NCI-H1436 (cell line): Measurements from ENCODE around the gene PROB1.
"Not testable (repeated sequence)": the region's sequence is repeated elsewhere in the genome, so short reads cannot be mapped to it uniquely, and the experiment has no call there.

ENCODE experiments used
- DNase-seq: peaks from one replicate; lab custom pipeline; 2025; lab: John Stamatoyannopoulos, UW

The PROB1 gene

DNA sequence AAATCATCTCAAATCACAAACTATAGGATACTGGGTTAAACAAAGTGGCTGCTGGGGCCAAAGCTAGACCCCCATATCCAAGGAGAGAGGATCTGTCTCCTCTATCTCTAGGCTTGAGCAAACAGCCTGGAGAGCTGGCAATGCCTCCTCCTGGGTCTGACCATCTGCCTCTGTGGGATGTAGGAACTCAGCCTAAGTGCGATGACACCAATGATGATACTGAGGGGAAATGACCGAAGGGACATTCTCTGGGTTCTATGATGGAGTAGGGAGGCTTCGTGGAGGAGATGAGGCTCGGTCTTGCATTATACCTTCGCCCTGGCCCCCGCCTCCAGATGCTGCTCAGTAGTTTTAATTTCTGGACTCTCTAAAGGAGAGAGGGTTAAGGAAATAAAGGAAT is 18.2 kb upstream of the PROB1 start:
- no peak for DNase-seq

GRCh38 chr5:139410993-139411828 is 16.3 kb upstream of the PROB1 start:
- DNase-seq = no peak

- no peak for DNase-seq
Measured at GRCh38 chr5:139410121-139410992, 15.5 kb upstream of the PROB1 start.

GRCh38 chr5:139409116-139409515 is 14.2 kb upstream of the PROB1 start:
- DNase-seq = not testable (repeated sequence)

GRCh38 chr5:139408191-139408590 is 13.3 kb upstream of the PROB1 start:
- no peak for DNase-seq

- peak; percentile 16 for DNase-seq
Measured at GRCh38 chr5:139407517-139407916, 12.6 kb upstream of the PROB1 start.

- DNase-seq = no peak
Measured at GRCh38 chr5:139406963-139407362, 12.1 kb upstream of the PROB1 start.

GRCh38 chr5:139404484-139404840 is 9.6 kb upstream of the PROB1 start:
- DNase-seq = no peak

DNA sequence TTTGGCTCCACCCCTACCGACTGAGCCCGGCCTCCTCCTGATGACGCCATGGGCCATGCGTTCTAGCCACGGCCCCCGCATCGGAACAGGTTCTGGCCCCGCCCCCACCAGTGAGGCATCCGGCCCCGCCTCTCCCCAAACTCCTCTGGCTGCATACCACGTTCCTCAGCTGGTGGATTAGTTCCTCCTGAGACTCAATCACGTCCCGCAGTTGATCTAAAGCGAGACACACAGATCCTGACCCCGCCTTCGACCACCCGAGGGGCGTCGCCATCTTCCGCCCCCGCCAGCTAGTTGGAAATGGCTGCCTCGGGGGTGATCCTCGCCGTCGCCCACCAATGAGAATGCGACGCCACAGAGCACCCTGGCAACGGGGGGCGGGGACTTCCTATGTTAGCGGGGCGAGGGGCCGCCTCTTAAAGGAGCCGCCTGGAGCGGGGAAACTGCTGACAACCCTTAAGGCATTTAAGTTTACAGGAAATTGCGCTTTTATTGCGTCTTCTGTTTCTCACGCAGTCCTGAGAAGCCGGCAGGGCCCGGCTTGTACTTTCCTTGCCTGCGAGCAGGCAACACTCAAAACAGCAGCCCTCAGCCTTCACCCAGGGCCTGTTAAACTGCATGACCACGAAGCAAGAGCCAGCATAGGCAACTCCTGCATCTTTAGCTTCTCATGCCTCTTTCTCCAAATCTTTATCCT is 9.0 kb upstream of the PROB1 start, which contains the start of gene SPATA24:
Gene SPATA24 (minus strand): TSS at position 303 of the 697 bp plus-strand sequence. CDS start 29 bp downstream, at position 274.
- peak; percentile 94 for DNase-seq

DNA sequence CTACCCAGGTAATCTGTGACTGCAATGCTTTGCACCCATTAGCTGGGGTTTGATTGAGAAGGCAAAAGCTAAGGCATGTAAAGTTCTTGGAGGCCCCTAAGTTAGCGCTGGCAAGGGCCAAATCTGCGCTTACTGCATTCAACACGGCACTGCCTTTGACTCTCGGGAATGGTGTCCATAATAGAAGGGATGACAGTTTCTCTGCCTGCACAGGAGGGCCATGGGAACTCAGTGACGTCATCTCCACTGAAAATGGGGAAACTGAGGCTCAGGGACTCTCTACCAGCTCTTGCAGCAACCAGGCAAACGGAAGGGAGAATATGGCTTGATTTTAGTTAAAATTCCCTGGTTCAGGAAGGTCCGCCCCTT is 8.5 kb upstream of the PROB1 start:
- DNase-seq = no peak

DNA sequence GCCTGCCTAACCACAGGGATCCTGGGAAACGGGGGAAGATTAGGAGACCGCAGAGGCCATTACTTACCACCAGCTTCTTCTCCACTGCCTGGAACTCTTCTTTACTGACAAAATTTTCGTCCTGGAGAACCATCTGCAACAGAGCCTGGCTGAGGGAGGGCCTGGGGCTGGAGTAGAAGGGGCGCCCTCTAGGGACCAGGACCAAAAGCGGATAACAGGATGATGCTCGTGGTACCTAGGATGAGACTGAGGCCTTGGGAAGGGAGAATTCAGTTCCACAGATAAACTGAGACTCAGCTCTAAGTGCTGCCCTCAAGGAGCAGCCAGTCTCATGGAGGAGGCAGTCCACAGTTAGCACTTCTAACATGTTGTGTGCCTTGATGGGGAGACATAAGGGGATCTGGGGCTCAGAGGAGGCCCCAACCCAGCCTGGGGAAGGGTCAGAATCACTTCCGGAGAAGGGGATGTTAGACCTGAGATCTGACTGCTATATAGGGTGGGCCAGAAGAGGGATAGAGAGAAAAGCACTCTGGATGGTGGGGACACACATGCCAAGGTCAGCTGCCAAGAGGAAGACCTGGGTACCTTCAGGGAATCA is 7.8 kb upstream of the PROB1 start:
- peak; percentile 14 for DNase-seq

GRCh38 chr5:139401546-139401945 is 6.6 kb upstream of the PROB1 start:
- DNase-seq = no peak

- DNase-seq = no peak
Measured at GRCh38 chr5:139399501-139400121, 4.7 kb upstream of the PROB1 start.

- no peak for DNase-seq
Measured at GRCh38 chr5:139397921-139398320, 3.0 kb upstream of the PROB1 start.

DNA sequence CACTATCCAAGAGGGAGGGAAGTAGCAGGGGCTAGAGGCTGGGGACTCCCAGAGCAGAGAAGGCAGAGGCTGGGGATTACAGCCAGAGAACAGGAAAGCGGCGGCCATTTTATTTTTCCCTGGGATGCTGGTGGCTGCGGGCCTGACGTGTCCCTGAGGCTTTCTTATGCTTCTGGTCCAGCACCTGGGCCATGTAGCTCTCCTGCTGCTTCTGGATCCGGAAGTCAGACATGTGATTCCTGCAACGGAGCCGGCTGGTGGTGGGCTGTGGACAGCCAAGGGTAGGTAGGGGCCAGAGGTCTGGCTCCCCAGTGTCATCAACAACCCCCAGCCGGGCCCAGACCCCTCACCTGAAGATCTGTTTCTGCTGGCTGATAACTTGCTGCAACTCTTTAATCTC is 1.8 kb upstream of the PROB1 start:
- DNase-seq = no peak

DNA sequence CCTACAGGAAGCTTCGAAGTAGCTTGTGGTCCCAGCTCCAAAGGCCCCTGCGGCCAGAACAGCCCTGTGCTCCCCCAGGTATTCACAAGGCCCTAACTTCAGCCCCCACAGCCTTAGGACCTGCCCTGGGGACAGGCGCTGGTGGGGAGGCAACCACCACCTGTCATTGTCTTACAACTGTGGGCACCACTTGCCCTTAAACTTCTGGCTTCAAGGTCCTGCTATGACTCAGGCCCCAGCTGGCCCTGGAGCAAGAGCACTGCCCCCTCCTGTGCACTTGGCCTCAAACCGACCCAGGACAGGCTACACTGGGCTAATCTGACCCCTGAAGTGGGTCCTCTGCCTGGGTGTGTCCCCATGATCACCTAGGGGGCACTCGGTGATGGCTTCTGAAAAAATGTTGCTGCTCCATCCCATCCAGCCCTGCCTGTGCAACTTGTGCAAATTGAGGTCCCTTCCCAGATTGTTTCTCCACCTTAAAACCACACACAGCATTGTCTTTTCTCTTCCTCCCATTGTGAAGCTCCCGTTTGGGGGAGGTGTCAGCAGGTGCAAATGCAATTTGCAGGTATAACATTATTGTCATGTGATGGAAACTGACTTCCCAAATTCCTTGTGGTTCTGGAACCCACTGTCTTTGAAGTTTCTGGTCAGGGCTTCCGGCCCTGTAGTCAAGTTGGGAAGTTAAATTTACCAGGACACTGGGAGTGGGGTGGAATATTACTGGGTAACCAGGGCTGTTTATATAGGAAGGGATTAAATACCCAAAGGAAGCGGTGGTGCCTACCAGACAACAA is 1.1 kb upstream of the PROB1 start:
- DNase-seq = no peak

DNA sequence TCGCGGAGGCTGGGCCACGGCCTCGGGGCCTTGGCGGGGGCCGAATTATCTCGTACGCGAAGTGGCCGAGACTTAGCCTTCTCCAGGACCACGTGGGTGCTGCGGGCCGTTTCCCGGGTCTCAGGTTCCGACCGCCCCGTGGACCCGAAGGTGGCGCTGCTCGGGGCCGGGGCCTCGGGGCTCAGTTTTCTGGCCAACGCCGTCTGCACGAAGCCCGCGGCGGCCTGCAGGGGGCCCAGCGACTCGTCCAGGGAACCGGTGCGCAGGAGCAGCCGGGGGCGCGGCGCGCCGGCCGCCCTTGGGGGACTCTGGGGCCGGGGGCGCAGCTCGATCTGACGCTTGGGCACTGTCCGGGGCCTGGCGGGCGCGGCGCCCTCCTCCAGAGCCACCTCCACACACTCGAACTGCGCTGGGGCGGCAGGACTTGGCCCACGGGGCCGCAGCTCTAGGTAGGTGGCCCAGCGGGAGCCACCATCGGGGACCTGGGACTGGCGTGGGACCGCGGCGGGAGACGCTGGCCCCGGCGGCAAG is 716 bp downstream of the PROB1 start:
- no peak for DNase-seq

- no peak for DNase-seq
Measured at GRCh38 chr5:139393497-139394122, 1.3 kb downstream of the PROB1 start.

- peak; percentile 52 for DNase-seq
Measured at GRCh38 chr5:139392678-139393496, 2.0 kb downstream of the PROB1 start.
